Activated effector memory CD4-positive, alpha-beta T cell treated with Interleukin-2 at 50 U/mL for 16 hours (primary cell): ENCODE measurements around the gene KISS1R.
"Not testable (repeated sequence)": the region's sequence is repeated elsewhere in the genome, so short reads cannot be mapped to it uniquely, and the experiment has no call there.

Source experiments
- DNase-seq: peaks from one replicate; pipeline ENCODE4 v3.0.0-alpha.2; 2020

KISS1R gene

DNA sequence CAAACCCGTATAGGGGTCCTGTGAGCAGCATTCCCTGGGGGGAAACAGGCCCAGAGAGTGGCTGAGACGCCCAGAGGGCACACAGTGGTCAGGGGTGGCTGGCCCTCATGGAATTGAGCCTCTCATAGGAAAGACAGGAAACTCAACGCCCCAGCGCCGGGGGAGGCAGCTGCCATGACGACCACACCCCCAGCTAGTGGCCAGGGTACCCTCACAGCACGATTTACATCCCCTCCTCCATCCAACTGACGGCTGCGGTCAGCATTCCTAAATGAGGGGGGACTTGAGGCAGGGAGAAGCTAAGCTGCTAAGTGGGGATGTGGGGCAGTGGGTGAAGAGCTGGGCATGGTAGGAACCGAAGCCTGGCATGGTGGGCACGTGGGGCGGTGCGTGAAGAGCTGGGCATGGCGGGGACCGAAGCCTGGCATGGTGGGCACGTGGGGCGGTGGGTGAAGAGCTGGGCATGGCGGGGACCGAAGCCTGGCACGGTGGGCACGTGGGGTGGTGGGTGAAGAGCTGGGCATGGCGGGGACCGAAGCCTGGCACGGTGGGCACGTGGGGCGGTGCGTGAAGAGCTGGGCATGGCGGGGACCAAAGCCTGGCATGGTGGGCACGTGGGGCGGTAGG lies 34.1 kb upstream of the KISS1R start:
- DNase-seq, result no peak

DNA sequence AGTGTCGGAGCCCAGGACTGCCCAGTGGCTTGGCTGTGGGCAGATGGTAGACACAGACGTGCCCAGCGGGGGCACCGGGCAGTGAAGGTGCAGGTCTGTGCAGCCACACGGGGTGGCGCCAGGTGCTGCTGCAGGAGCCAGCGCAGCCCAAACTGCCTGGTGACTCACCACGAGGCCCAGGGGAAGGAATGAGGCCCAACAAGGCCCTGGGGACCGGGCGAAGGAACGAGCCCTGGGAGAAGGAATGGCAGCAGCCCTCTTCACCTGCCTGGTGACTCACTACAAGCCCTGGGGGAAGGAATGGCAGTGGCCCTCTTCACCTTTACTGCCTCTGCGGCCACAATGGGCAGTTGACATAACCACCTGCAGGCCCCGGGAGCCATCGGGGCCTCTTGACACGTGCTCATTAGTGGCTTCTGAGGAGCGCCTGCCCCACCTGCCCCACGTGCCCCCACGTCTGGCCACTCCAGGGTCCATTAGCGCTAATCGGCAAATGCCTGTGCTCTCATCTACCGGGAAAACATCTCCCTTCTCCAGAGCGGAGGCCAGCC lies 33.4 kb upstream of the KISS1R start:
- DNase-seq, result no peak

DNA sequence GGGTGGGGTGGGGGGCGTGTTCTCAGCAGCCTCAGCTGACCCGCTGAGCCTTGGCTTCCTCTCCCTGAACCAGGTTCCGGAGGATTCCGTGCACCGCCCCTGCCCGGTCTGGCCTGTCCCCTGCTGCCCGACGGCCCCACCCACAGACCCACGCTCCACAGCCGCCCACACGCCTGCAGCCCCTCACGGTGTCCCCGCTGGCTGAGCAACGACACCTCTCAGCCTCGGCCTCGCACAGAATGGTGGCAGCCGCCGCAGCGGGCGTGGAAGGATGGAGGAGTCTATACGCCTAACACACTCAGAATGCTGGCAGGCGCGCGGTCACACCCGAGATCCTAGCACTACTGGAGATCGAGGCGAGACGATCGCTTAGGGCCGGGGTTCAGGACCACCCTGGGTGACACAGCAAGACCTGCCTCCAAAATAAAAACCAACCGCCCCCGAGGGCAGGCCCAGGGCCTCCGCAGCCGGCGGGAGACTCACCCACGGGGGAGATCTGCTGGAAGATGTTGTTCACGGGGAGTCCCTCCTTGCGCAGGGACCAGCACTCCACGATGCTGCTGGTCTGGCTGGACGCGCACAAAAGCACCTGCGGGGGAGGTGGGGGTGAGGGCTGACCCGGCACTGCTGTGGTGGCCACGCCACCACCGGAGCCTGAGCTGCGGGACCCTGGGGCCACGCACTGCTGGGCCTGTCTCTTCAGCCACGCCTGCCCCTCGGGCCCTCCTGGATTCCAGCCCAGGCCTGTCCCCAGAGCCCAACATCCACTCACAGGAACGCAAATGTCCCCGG lies 32.5 kb upstream of the KISS1R start:
- DNase-seq, result no peak

DNA sequence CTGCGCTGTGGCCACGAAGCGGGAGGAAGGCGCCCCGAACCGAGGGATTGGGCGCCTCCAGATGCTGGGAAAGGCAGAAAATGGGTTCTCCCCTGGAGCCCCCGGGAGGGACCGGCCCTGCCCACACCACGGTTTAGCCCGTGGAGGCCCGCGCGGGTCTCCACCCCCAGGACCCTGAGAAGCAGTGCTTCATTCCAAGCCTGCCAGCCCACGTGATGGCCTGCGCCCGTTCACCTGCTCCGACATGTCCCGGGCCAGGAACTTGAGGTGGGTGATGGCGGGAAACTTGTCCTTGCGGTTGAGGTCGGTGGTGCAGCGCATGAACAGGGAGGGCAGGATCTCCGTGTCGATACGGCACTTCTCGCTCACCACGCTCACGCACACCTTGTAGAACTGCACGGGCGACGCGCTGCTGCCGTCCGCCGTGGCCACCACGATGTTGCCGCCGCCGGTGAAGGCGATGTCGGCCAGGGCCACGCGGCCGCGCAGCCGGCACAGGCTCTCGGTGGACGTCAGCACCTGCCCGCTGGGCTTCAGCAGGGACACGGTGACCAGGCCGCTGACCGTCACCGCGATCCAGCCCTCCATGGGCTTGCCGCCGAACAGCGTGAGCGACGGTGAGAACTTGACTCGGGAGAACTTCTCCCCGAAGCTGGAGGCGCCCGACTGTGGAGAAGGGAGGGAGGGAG lies 31.5 kb upstream of the KISS1R start:
- DNase-seq, result no peak

DNA sequence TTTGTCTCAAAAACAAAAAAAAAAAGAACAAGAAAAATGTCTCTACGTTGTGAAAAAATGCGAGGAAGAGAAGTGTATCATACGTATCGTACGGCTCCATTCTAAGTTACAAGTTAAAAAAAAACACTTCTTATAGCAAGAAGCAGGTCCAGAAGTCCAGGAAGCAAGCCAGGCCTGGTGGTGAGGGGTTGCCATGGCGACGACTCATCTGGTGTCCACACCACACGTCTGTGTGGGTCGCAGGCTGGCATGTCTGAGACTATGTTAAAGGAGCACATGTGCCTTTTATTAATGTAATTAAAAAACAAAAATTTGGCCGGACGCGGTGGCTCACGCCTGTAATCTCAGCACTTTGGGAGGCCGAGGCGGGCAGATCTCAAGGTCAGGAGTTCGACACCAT lies 30.1 kb upstream of the KISS1R start:
- DNase-seq, result no peak

DNA sequence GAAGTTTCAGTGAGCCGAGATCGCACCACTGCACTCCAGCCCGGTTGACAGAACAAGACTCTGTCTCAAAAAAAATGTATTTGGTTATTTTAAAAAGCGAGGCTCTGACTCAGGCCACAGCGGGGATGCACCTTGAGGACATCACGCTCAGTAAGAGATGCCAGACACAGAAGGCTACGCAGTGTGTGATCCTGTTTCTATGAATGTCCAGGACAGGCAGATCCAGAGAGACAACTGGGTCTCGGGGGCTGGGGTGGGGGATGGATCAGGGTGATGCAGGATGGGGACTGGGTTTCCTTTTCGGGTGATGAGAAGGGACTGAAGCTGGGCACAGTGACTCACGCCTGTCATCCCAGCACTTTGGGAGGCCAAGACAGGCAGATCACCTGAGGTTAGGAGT lies 29.5 kb upstream of the KISS1R start:
- DNase-seq, result no peak

DNA sequence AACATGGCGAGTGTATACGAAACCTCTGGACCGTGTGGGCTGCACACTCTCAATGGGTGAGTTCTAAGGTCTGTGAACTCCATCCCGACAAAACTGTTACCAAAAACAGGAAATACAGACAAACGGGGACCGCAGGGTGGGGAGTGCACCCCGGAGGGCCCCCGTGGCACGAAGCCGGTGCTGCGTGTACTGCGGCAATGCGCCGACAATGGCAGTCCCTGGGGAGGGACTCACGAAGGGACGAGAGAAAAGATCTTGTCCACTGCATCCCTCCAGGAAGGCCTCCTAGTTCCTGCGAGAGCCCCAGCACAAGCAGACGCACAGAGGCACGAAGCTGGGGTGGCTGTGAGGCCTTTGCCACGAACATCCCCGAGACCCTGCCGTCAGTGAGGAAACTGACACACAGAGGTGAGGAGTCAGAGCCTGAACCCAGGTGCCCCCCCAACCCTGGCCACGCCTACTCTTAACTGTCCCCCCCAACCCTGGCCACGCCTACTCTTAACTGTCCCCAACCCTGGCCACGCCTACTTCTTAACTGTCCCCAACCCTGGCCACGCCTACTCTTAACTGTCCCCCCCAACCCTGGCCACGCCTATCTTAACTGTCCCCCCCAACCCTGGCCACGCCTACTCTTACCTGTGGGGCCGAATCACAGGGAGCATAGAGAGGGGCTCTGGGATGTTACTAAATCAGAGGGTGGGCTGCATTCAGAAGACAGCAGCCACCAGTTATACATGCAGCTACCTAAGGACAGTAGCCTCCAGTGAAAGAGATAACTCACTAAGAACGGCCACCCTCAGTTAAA lies 28.4 kb upstream of the KISS1R start:
- peak; percentile 59 for DNase-seq

DNA sequence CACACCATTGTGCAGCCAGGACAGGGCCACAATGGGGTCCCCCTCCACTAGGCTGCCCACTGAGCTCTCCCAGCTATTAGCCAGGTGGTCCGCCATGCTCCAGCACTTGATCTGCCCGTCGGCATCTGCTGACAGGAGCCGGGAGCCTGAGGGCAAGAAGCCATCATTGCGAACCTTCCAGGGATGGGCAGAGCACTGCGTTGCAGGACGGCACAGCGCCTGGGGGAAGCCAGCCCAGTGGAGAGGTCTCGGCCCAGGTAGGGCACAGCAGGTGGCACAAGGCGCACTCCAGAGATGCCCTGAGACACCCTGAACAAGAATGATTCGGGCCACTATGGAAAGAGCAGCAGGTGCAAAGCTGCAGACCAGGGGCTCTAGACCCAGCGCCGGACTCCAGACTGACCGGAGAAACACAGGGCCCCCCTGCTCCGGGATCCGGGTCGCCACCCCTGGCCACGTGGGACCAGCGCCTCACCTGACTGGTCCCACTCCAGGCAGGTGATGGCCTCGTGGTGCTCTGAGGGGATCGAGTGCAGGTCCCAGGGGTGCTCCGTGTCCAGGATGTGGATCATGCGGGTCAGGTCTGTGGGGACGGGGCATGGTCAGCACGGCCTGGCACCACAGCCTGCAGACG lies 27.4 kb upstream of the KISS1R start:
- no peak for DNase-seq

DNA sequence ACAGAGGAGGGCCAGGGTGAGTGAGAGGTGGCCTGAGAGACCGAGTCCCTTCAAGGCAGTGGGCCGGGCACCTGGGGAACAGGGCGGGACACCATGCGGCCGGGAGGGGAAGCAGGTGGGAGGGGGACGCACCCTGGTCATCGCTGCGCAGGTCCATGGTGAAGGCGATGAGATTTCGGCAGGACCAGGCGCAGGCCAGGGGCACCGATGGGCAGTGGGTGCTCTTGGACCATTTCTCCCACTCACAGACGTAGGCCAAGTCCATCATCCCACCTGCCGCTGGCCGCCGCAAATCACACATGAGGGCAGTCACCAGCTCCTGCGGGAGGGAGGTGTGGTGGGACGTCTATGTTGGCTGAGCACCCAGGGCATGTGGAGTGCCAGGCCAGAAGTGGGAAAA lies 26.3 kb upstream of the KISS1R start:
- no peak for DNase-seq

DNA sequence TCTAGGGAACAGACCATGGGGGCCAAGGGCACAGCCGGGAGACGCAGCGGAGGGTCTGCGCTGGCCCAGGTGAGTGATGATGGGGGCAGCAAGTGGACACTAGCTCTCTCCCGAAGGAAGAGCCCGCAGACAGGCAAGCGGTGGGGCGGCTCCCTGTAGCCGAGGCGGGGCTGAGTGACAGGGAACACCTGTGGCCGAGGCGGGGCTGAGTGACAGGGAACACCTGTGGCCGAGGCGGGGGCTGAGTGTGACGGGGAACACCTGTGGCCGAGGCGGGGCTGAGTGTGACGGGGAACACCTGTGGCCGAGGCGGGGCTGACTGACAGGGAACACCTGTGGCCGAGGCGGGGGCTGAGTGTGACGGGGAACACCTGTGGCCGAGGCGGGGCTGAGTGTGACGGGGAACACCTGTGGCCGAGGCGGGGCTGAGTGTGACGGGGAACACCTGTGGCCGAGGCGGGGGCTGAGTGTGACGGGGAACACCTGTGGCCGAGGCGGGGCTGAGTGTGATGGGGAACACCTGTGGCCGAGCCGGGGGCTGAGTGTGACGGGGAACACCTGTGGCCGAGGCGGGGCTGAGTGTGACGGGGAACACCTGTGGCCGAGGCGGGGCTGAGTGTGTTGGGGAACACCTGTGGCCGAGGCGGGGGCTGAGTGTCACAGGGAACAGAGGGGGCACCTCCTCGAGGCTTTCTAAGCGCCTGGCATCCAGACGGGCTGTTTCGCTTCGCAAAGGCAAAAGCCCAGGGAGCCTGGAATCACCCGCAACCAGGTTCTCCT lies 25.5 kb upstream of the KISS1R start:
- DNase-seq, result not testable (repeated sequence)

DNA sequence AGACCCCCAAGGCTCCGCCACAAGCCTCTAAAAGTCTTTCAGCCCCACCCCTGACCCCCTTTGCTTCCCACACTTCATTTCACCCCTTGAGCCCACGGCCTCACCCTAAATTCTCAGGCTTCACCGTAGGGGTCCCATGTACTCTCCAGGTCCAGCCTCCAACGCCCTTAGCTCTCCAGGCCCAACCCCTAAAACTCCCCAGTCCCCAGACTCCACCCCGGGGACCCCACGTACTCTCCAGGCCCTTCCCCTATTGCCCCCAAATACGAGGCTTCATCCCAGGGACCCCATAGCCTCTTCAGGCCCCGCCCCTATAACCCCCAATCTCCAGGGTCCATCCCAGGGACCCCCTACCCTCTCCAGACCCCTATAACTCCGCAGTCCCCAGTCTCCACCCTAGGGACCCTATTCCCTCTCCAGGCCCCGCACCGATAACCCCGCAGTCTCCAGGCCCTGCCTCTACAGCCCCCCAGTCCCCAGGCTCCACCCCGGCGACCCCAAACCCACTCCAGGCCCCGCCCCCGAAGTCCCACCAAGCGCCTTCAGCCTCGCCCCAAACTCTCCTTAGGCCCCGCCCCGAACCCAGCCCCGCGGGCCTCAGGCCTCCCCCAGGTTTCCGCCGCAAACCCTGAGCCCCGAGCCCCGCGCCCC lies 24.8 kb upstream of the KISS1R start:
- DNase-seq, result no peak

DNA sequence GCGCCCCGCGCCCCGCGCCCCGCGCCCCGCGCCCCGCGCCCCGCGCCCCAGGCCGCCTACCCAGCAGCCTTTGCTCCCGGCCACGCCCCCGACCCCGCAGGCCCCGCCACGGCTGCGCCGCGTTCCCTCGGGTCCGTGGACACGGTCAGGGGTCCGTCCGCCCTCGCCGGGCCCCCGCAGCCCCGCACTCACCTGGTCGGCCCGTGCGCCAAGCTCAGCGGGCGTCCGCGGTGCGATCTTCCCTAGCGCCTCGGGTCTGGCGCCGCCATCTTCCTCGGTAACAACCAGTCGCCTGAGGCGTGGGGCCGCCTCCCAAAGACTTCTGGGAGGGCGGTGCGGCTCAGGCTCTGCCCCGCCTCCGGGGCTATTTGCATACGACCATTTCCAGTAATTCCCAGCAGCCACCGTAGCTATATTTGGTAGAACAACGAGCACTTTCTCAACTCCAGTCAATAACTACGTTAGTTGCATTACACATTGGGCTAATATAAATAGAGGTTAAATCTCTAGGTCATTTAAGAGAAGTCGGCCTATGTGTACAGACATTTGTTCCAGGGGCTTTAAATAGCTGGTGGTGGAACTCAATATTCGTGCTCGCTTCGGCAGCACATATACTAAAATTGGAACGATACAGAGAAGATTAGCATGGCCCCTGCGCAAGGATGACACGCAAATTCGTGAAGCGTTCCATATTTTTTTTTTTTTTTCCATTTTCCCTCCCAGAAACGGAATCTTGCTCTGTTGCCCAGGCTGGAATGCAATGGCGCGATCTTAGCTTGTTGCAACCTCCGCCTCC lies 24.0 kb upstream of the KISS1R start, which contains the start of the genes MED16 and RNU6-9:
Gene MED16, minus strand, starts transcription at position 294 of the 796 bp plus-strand sequence. CDS start 2,056 bp downstream, outside the sequence.
Gene RNU6-9, plus strand, starts transcription at position 591 of the 796 bp plus-strand sequence.
- peak; percentile 83 for DNase-seq

DNA sequence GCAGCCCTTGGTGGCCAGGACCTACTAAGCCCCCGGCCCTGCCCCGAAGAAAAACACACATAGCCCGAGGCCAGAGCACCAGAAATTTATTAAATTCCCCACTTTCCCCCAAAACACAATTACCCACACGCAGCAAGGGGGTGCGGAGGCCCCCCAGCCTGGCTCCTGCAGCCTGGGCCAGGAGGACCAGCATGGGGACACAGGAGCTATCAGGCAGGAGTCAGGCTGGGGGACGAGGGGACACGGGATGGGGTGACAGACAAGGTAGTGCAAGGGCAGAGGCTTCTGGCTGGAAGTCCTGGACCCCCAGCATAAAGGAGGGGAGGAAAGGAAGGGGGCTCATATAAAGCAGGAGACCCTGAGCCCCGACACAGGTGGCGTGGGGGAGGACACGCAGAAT lies 20.7 kb upstream of the KISS1R start:
- DNase-seq, result no peak

DNA sequence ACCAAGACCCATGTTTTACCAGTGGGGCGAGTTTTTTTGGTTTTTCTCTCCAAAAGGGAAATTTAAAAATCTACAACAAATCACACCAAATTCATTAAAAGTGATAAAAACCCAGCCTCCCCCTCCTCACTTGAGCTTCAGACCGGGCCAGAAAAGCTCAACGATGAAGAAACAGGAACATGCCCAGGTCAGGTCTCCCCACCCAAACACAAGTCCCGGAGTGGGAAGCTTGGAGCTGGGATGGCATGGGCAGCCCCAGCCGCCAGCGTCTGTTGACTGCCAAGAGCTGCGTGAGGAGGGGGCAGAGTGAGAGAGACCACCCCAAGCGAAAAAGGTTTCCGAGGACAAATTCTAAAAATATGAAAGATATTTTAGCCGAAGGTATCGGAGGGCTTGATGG lies 20.1 kb upstream of the KISS1R start:
- no peak for DNase-seq

DNA sequence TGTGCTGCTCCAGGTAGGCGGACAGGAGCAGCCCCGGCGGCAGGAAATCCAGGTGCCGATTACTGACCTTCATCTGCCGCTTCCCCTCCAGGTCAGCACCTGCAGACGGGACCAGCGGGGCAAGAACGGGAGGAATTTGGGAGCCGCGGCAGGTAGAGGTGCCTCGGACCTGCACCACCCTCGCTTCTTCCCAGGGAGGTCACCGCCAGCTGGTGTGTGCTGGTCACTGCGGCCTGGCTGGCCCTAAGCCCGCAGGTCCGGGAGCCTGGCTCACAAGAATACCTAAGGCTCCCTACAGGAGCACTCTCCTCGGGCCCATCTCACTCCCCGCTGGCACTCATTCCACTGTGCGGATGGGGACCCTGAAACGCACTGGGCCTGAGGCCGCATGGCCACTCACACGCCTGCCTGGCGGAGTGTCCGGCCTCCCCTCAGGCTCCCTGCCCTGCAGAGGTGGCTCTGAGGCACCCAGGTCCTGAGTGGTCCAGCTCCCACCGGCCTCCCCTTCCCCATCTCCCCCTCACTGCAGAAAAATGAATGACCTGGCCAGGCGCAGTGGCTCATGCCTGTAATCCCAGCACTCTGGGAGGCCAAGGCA lies 19.6 kb upstream of the KISS1R start:
- DNase-seq, result no peak

DNA sequence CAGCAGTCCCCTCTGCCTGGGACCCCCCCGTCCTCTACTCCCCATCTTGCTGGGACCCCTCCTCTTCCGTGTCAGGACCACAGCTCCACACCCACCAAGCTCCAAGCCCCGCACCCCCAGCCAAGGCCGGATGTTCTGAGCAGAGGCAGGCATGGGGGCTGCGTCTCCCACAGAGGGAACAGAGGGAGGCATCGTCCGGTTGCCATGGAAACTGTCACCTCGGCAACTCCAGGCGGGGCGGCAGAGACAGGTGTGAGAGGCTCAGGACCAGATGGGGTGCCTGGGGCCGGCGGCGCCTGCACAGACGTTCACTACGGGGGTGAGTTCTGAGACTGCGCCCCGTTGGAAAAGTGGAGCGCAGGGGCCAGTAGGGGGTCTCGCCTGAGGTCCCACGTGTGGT lies 18.5 kb upstream of the KISS1R start:
- no peak for DNase-seq

DNA sequence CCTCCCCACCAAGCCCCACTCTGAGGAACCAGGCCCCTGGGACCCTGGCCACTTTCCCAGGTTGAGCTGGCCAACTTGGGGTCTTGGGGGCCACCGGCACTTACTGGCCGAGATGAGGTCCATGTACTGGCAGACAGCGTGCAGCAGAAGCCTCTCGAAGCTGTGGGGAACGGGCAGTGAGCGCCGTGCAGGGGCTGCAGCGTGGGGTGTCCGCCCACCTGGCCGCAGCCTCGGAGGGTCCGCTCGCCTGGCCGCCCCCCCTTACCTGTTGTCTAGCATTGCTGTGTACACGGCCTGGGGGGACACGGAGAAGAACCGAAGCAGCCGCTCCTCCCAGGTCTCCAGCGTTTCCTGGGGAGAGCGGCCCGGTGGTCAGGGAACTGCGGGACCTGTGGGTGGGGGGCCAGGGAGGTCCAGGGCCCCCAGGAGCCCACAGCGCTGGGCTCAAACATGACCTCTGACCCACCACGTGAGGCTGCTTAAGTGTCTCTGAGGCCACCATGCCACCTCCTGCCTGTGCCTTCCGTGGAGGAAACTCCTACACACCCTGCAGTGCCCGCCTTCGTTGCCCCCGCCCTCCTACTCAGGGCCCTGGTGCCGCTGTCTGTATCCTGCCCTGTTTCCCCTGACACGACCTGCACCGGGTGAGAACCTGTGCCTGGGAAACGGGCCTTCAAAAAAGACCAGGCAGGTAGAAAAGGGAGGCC lies 17.6 kb upstream of the KISS1R start:
- DNase-seq, result no peak

DNA sequence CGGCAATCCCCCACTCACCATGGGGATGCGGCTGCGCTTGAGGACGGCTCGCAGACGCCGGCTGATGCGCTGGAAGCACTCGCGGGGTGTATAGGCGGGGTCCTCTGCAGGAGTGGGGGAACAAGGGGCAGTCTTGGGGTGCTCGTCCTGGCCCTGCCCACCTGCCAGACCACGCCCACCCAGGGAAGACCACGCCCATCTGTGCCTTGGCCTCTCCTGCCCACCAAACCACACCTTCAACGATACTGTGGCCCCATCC lies 17.2 kb upstream of the KISS1R start:
- DNase-seq, result no peak
